COR-L47 (cell line): Measurements from ENCODE around the gene TRAIP.
"Not testable (repeated sequence)": the region's sequence is repeated elsewhere in the genome, so short reads cannot be mapped to it uniquely, and the experiment has no call there.

Experiments
- DNase-seq: peaks from one replicate; lab custom pipeline; 2025; lab: John Stamatoyannopoulos, UW

Gene TRAIP

GRCh38 chr3:49826016-49826415 is 30.3 kb downstream of the TRAIP start:
- DNase-seq, result no peak

DNA sequence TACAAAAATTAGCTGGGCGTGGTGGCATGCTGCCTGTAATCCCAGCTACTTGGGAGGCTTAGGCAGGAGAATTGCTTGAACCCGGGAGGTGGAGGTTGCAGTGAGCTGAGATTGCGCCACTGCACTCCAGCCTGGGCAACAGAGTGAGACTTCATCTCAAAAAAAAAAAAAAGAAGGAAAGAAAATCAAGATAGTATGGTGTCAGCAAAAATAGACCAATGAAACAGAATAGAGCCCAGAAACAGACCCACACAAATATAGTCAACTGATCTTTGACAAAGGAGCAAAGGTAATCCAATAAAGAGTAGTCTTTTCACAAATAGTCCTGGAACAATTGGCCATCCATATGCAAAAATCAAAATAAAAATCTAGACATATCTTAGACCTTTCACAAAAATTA is 33.2 kb downstream of the TRAIP start:
- DNase-seq, result not testable (repeated sequence)

- no peak for DNase-seq
Measured at GRCh38 chr3:49813497-49814174, 42.7 kb downstream of the TRAIP start, which contains the start of gene UBA7. TSS of gene UBA7 (minus strand) at chr3:49813953. CDS start at chr3:49813787, 166 bp downstream.

DNA sequence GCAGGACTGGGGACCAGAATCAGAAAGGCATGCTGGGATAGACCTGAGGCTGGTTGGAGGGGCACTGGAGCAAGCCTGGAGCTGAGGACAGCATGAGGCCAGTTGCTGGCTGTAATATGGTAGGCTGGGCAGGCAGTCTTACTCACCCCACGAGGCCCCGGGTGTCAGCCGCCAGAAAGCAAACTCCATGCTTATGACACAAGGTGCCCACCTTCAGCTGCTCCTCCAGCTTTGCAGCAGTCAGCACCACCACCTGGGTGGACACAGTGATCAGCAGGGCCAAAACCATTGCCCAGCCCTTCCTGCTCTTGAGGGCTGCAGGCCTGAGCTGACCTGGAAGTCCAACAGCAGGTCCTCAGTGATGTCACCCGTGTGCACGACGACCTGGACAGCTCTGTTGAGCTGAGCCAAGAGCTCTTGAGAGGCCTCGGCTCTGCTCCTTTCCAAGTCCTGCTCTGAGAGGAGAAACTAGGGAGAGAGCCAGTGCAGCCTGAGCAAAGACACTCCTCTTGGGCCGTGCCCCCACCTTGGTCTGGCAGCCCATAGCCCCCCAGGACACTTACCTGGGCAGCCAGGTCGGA is 43.4 kb downstream of the TRAIP start:
- DNase-seq, result no peak

GRCh38 chr3:49807431-49808114 is 48.8 kb downstream of the TRAIP start:
- no peak for DNase-seq

GRCh38 chr3:49806850-49807249 is 49.5 kb downstream of the TRAIP start:
- DNase-seq, result no peak

- no peak for DNase-seq
Measured at GRCh38 chr3:49805897-49806701, 50.3 kb downstream of the TRAIP start.

- DNase-seq, result no peak
Measured at GRCh38 chr3:49805367-49805782, 51.0 kb downstream of the TRAIP start.

GRCh38 chr3:49804141-49805041 is 52.0 kb downstream of the TRAIP start:
- DNase-seq, result no peak

- no peak for DNase-seq
Measured at GRCh38 chr3:49803465-49804140, 52.8 kb downstream of the TRAIP start.

DNA sequence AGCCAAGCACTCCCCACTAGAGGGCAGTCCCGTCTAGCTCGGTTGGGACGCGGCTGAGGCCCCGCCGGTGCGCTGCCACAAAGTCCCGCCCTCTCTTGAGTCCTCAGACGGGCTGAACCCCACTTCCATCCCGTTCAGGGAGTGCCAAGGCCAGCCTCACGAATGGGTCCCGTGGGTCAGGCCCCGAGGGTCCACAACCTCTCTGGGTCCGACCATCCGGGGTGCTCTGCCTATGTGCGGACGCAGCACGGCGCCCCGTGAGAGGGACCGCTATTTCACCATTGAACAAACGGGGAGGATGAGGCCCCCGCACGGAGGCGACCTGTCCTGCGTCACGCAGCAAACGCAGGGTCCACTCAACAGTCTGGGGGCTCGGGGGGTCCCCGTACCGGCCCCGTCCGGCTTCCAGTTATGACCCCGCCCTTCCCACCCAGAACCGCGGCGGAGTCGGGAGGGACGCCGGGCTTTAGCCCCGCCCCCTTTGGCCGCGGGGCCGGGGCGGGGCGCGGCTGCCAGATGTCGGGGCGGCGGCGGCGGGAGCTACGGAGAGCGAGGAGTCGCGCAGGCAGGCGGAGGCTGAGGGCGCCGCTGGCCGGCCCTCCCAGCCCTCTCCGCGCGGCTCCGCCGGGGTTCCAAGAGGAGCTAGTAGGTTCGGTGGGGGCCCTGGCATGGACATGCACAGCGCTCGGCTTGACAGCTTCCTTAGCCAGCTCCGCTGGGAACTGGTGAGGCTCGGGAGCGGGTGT is 53.5 kb downstream of the TRAIP start, which contains the start of gene INKA1:
TSS of gene INKA1 (plus strand) at position 543 of the 746 bp plus-strand sequence. CDS start at position 675, 132 bp downstream.
- peak; percentile 66 for DNase-seq

DNA sequence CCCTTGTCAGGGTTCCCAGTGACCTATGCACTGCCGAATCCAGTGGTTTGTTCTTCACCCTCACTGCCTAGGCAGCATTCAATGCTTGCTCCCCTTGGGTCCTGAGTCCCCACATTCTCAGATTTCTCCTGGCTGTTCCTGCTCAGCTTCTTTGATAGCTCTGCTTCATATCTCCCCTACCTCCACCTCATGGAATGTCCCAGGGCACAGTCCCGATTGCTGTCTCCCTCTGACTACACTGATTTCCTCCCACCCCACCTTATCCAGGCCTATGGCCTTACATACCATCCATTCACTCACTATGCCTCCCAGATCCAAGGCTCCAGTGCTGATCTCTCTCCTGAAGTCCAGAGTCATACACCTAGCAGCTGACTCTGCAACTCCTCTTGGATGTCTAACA is 55.2 kb downstream of the TRAIP start:
- no peak for DNase-seq

DNA sequence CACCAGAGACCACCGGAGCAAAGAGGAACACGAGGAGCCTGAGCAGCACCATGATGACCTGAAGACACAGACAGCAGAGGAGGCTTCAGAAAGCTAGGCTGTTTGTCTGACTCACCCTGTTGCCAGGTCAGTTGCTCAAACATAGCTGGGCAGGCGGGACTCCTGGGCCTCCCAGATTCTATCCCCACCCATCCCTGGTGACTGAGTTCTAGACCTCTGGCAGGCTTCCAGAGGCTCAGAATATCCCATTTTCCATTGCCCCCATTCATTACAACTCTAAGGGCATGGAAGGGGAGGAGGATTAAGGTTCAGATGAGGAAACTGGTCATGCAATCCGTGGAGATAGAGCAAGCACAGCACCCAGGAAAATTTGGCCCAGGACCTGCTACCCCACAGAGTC is 56.6 kb downstream of the TRAIP start, which contains the start of gene CDHR4:
TSS of gene CDHR4 (minus strand) at position 113 of the 400 bp plus-strand sequence. CDS start at position 52, 61 bp downstream.
- no peak for DNase-seq

- no peak for DNase-seq
Measured at GRCh38 chr3:49799105-49799504, 57.3 kb downstream of the TRAIP start.

- DNase-seq, result no peak
Measured at GRCh38 chr3:49794926-49795905, 61.1 kb downstream of the TRAIP start.

- no peak for DNase-seq
Measured at GRCh38 chr3:49794431-49794830, 61.9 kb downstream of the TRAIP start.

DNA sequence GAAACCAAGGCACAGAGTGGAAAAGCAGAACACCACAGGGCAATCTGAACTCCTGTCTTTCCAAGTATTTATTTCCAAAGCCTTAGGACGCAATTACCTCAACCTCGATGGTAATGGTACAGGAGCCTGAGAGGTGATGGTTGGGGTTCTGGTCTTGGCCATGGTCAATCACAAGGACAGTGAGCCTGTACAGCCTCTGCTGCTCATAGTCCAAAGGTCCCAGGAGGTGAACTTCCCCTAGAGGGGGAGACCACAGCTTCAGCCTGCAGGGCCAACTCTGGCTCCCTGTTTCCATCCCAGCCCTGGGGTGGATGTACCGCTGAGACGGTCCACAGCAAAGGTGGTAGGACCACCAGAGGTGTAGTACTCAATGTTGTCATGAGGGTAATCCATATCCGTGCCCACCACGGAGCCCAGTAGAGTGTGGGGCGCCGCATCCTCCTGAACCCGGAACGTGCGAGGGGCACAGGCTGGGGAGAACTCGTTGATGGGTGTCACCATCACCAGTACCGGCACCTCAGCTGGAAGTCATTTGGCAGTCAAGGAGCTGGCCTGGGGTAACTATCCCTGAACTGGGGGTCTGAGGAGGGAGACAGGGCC is 62.8 kb downstream of the TRAIP start:
- DNase-seq, result no peak
